Epithelial cell of esophagus (primary cell): ENCODE measurements around the gene ATRX.
"Not testable (repeated sequence)": the region's sequence is repeated elsewhere in the genome, so short reads cannot be mapped to it uniquely, and the experiment has no call there.

Experiments
- DNase-seq: peaks from one replicate; pipeline ENCODE4 v3.0.0; 2010; ENCODE audit warnings: low read depth
- H3K4me3 ChIP-seq: 2 replicates; pipeline ENCODE4 v1.5.1; 2011; ENCODE audit warnings: mild to moderate bottlenecking, low read length, control low read depth
- CTCF ChIP-seq: IDR thresholded peaks from 2 replicates; pipeline ENCODE4 v1.5.1; 2011; ENCODE audit warnings: low read depth, mild to moderate bottlenecking, low read length, control low read depth, inconsistent platforms; ENCODE audit not compliant: insufficient read depth; ENCODE audit errors: missing control alignments

ATRX gene

DNA sequence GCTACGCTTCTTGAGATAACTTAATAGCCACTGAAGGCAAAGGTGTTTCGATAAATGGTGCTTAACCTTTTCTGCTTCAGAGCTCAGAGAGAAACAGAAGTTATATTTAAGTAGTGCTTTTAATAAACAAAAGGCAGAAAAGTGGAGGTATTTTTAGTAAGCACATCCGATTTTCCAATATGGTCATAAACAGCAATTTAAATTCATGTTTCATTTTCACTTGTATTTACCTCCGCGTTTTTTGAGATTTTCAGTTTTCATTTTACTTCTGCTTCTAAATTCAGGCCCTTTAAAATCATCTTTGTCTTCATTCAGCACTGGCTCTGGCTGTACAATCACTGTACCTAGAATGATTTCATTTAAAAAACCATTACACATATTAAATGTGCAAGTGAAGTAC lies 92.4 kb downstream of the ATRX start:
- TF ChIP-seq CTCF: no peak
- no peak overlapping the region for H3K4me3 ChIP-seq
- DNase-seq: no peak

- TF ChIP-seq CTCF: no peak
- no peak for DNase-seq
- no peak overlapping the region for H3K4me3 ChIP-seq
Measured at GRCh38 chrX:77691916-77692315, 94.1 kb downstream of the ATRX start.

GRCh38 chrX:77689376-77689775 lies 96.6 kb downstream of the ATRX start:
- H3K4me3 ChIP-seq: no peak overlapping the region
- no peak for DNase-seq
- TF ChIP-seq CTCF: no peak

GRCh38 chrX:77685683-77686082 lies 100.3 kb downstream of the ATRX start:
- not testable (repeated sequence) for DNase-seq, H3K4me3 ChIP-seq

GRCh38 chrX:77679144-77679543 lies 106.9 kb downstream of the ATRX start:
- TF ChIP-seq CTCF: no peak
- no peak overlapping the region for H3K4me3 ChIP-seq
- no peak for DNase-seq

- no peak for DNase-seq
- no peak for TF ChIP-seq CTCF
- H3K4me3 ChIP-seq: no peak overlapping the region
Measured at GRCh38 chrX:77675986-77676385, 110.0 kb downstream of the ATRX start.

DNA sequence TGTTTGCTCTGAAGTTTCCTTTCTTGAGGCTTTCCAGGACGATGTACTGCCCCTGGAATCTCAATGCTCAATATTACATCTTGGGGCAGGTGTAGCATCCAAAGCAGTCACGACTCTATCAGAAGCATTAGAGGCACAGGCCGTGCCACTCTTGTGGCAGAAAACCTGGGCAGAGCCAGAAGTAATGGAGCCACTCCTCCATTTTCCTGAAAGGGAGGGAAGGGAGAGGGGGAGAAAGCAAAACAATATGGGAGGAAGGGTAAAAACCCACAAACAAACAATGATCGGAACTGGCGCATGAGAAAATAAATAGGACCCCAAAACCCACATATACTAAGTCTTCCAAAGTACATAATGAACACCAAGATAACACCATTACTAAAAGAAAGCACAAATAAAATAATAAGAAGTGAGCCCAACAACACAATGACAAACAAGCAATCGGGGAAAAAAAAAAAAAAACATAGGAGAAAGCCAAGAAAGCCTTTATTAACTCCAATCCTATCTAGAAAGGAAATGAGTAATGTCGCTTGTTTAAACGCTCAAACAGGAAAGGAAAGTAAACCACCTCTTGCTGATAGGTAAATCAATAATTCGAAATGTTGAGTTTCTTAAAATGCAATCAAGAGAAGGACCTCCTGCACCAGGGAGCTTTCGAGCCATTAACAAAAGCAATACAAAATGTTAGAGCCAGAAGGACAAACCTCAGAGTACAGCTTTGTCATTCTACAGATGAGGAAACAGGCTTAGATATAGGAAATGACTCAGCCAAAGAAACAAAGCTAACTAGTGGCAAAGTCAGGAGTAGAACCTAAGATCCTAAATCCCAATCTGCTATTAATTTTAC lies 117.4 kb downstream of the ATRX start:
- H3K4me3 ChIP-seq: no peak overlapping the region
- DNase-seq: peak; percentile 59

More for the DNA sequence above, 117.4 kb downstream of the ATRX start:
- no peak for TF ChIP-seq CTCF
